ENCODE measurements around the gene OR10Z1.

The OR10Z1 gene, protein sequence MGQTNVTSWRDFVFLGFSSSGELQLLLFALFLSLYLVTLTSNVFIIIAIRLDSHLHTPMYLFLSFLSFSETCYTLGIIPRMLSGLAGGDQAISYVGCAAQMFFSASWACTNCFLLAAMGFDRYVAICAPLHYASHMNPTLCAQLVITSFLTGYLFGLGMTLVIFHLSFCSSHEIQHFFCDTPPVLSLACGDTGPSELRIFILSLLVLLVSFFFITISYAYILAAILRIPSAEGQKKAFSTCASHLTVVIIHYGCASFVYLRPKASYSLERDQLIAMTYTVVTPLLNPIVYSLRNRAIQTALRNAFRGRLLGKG

DNA sequence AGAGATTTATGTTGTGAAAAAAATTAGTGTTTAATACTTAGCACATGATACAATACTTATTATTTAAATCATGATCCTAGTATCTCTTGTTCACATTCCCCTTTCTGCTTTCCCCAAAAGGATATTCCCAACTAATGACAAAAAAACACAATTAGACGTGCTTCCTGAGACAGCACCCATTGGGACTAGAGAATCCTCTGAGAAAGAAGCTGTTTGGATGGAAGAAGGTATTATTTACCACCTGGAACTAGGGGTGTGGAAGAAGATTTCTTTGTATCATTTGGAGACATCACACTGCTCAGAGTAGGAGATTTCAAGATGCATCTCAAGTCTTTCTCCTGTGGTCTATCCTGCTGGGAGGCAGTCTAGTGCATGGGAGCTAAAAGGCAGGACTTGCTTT, at the start of gene OR10Z1:
TSS of gene OR10Z1 (plus strand) at position 301 of the 400 bp plus-strand sequence. CDS start 1,171 bp downstream, outside the sequence.
- no peak for DNase-seq (ENCODE audit: low spot score)

DNA sequence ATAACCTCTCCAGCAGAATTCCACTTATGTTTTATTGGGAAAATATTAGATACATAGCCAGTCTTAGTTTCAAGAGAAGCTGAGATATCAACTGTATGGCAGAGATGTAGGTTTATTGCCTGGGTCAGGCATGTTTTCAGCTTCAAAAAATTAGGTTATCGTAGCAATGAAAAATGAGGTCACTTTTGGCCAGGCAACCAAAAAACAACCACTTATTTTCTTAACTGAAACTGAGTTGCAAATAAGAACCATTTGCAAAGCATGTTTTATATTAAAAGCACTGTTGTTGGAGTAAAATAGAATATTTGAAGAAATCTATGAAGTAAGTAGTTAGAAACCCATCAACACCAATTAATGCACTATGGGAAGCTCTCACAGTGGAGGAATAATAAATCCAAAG, 45.4 kb upstream of the OR10Z1 start:
- DNase-seq (ENCODE audit: low spot score), result no peak

DNA sequence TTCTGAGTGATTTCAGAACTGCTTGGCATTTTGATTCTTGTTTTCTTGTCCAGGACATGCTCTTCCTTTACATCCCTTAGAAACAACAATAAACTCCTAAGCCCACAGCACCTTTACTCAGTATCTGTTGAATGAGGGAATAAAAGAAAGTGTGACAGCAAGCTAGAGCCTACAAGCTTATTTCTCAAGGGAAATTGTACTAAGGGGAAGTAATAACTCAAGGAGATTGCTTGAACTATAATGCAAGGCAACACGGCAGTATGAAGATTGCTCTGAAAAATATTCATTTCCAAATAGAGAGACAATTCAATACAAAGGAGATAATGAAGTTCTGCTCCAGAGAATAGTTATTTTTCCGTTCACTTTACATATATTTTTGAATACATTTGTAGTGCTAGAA, 41.2 kb upstream of the OR10Z1 start:
- no peak for DNase-seq (ENCODE audit: low spot score)

DNA sequence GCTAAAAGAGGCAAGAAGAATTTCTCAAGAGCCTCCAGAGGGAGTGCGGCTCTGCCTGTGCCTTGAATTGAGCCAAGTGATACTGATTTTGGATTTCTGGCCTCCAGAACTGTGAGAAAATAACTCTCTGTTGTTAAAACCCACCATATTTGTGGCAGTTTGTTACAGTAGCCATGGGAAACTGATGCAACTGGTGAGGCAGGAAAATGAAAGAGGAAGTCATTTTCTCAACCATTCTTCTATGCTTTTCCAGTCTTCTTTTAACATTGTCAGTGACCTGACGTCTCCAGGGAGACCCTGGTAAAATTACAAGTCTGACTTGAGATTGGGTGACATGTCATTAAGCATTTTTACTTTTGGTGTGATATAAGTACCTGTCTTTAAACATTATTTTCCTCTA, 40.5 kb upstream of the OR10Z1 start:
- no peak for DNase-seq (ENCODE audit: low spot score)

DNA sequence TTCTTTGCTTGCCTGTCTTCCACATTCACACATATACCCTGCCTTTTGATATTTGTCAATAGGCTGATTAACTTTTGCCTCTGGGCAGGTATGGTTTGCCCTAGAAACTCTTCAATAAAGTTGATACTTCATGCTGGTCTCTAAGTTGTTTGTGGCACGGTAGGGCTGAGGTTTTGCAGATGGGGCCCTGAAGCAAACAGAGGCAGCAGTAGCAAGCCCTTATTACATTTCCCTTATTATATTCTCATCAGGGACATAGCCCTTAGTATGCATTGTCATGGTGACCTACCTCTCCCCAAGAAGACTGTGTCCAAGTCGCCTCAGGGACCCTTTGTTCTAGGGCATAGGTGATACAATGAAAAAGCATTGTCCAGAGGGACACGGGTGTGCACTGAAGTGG, 34.6 kb upstream of the OR10Z1 start, which contains the start of gene OR6P1:
TSS of gene OR6P1 (minus strand) at position 101 of the 400 bp plus-strand sequence. CDS start 6,976 bp downstream, outside the sequence.
- DNase-seq (ENCODE audit: low spot score), result no peak

DNA sequence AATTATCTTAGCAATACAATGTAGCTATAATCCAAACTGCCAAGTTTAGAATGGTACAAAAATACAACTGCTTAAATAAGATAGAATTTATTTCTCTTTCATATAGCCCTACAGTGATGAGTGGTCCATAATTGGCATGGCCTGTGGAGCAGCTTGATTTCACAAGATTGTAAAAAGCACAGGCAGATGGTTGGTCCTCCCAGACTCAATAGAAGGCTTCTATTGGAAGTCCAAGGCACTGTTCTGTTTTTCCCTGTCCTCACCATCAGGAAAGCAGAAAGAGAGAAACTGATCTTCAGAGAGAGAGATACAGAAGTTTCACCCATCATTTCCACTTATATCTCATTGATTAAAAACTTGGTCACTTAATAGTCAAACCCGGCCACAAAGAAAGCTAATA, 32.8 kb upstream of the OR10Z1 start:
- DNase-seq (ENCODE audit: low spot score), result no peak

DNA sequence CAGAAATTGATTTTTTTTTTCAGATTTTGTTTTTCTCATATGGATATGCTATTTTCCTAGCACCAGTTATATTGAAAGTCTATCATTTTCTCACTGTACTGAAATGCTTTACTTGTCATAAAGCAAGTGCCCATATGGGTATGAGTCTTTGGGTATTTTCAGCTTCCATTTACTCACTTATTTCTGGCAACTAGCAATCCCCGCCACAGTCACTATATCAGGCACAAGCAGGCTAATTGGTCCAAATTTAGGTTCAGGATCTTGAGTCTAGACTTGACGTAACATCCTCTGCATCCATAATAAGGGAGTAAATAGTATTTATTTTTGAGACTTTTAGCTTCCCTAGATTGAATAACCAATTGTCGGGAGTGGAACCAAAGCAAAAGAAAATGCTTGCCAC, 27.5 kb upstream of the OR10Z1 start:
- DNase-seq (ENCODE audit: low spot score), result no peak

DNA sequence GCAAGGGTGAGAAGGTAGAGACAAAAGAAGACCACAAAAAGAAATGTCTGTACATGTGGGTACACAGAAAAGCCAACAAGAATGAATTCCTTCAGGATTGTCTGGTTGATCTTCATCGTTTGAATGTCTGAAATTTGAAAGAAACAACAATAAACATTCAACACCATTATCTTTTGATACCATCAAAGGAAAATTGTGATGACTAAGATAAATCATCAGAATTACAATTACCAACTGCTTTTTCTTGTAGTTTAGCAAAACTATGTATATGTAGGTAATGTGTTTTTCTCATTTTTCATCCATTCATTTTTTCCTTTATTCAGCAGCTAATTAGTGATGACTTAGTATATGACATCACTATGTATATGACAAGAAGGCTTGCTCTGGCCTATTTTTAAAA, 25.3 kb upstream of the OR10Z1 start, which contains the start of gene OR10X1:
TSS of gene OR10X1 (minus strand) at position 167 of the 400 bp plus-strand sequence. CDS start at position 167, 0 bp downstream.
- DNase-seq (ENCODE audit: low spot score), result no peak

DNA sequence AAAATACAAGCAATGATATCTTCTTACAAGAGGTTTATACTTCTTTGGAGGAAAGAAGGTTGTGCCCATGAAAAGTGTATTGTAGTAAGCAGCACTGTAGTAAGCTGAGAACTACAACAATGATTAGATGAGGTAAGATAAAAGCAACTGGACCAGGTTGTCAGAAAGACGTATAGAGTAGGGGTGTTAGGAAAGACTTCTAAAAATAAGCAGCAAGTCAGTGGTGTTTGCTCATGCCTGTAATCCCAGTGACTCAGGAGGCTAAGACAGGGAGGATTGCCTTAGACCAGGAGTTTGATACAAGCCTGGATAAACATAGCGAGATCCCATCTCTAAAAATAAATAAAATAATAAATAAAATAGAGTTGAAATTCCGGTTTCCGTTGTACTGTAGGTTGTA, 21.1 kb upstream of the OR10Z1 start:
- DNase-seq (ENCODE audit: low spot score), result no peak

DNA sequence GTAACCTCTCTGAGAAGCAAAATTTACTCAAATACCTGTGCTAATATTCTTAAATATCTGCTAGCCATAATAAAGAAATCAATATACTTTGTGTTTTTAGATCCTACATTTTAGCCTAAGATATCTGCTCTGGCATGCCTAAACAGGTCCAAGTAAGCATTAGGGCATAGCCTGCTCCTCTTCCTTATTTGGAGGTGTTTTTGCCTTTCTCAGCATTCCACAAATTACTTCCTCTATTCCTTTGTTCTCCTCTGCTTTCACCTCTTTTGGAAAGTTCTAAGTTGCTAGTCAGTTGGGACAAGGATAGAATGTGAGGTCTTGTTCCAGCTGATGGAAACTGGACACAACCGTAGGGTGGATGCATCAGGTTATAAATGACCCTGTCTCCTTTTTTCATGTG, 18.1 kb upstream of the OR10Z1 start:
- no peak for DNase-seq (ENCODE audit: low spot score)

DNA sequence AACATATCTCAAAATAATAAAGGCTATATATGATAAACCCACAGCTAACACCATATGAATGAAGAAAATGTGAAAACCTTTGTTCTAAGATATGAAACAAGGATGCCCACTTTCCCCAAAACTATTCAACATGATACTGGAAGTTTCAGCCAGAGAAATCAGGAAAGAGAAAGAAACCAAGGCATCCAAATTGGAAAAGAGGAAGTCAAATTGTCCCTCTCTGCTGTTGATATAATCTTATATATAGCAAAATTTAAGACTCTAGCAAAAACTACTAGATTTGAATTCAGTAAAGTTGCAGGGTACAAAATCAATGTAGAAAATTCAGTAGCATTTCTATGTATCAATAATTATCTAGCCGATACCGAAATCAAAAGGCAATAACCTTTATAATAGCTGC, 4.3 kb upstream of the OR10Z1 start:
- no peak for DNase-seq (ENCODE audit: low spot score)

DNA sequence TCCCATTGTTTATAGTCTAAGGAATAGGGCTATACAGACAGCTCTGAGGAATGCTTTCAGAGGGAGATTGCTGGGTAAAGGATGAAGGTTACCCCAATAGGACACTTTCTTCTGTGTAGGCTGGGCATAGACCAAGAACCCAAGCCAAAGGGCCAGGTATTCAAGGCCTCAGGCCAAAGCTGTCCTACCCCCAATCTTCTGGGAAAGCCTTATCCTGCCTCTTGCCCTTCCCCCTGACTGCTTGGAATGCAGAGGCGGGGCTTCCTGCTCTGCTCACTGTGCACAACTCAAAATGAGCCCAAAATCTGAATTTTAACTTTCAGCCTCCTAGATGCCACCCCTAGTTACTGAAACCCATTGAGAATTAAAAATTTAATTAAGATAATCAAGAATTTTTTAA, 2.2 kb downstream of the OR10Z1 start:
- no peak for DNase-seq (ENCODE audit: low spot score)

DNA sequence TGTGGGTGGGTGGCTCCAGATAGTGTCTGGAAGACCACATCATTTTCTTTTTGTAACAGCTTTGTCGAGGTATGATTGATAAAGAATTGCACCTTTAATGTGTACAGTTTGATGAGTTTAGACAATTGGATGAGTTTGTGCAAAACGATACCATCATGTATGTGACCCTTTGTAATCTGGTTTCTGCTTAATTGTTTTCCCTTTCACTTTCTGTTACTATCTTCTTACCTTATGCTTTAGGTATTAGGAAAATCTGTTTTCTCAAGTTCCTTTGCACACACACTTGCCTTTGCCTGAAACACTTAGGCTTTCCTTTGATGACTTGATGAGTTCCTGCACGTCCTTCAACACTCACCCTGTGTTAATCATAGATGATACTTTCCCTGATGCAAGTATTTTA, 6.8 kb downstream of the OR10Z1 start:
- DNase-seq (ENCODE audit: low spot score), result no peak

DNA sequence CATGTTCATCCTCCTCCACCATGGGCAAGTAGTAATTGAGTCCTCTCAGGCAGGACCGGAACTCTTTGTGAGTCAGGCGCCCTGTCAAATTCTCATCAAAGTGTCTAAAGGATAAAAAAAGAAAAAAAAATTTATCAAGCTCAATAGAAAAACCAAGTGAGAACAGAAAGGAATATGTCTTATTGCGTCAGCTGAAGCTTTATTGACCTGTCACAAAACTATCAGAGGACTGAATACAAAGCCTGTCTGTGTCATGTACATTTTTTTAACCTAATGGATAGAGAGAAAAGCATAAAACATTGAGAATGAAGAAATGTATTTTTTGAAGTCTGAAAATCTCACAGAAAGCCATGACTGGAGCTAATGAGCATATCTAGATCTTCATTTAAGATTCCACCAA, 8.7 kb downstream of the OR10Z1 start:
- no peak for DNase-seq (ENCODE audit: low spot score)

DNA sequence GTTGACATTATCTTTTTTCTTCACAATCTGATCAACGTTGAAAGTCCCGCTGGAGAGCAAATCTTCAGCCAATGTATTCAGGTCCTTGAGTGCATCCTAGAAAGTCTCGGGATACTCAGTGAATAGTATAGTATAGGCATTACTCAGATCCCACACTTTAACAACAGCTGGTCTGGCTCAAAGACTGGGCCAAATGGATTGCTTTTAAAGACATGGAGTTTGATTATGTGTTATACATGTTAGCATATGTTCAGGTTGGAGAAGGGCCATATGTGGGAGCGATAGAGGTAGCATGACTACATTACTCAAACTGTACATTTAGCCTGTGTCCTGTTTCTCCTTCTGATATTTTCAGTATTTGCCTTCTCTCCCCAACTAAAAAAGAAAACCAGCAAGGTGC, 33.1 kb downstream of the OR10Z1 start:
- DNase-seq (ENCODE audit: low spot score), result no peak

DNA sequence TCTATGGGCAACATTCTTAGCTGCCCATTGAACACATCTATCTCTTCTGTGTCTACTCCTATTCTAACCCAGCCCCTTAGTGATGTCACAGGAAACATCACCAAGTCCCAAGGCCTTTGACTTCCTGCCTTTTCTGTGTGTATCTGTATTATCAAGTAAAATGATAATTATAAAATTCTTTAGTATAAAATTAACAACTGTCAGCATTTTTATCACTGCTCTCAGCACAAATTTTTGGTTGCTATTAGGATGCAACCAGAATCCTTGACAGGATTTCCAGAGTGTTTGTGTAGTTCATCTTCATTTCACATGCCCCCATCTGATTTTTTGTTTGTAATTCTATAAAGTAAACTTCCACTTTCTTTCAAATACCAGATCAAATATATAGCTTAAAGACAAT, 33.8 kb downstream of the OR10Z1 start:
- DNase-seq (ENCODE audit: low spot score), result no peak

DNA sequence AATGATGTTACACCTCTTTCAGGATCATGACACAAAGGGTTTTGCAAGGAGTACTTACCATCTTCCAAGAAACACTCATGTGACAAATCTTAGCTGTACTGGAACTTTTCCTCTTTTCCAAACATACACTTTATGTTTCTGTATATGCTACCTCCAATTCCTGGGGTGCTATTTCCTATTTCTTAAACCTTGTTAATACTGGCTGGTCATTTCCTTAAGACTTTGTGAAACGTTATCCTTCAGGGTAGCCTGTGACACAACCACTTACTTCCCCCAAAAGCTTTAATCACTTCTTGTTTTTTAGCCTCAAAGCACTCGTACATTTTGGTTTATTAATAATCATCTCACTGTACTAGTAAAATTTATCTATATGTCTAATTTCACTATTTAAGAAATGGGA, 39.4 kb downstream of the OR10Z1 start:
- no peak for DNase-seq (ENCODE audit: low spot score)

DNA sequence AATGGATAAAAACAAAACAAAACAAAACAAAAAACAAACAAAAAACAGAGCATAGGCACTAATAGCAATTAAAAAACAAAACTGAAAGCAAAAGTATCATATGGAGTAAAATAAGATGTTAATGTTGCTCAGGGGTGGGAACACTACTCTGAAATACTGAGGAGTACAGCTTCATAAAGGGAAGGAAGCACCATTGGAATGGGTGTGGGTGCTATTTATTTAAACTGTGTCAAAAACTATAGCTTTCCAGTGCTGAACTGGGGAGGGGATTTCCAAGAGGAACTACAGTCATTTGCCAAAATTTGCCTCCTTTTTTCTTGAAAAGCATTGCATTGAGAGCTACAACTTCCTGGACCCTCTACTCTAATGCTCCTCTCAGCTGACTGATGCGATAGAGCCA, 41.4 kb downstream of the OR10Z1 start:
- no peak for DNase-seq (ENCODE audit: low spot score)

DNA sequence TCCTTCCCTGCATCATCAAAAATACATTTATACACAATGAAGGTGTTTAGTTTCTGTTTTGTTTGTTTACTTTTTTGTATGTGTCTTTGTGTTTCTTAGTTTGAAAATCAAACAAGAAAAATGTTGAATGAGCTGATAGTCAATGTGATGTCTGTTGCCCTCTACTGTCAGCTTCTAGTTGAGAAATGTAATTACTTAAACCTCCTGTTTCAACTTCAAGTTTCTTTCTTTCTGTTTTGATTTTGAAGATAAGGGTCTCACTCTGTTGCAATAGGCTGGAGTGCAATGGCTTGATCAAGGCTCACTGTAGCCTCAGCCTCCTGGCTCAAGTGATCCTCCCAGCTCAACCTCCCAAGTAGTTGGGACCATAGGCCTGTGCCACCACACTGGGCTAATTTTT, 44.0 kb downstream of the OR10Z1 start:
- no peak for DNase-seq (ENCODE audit: low spot score)

DNA sequence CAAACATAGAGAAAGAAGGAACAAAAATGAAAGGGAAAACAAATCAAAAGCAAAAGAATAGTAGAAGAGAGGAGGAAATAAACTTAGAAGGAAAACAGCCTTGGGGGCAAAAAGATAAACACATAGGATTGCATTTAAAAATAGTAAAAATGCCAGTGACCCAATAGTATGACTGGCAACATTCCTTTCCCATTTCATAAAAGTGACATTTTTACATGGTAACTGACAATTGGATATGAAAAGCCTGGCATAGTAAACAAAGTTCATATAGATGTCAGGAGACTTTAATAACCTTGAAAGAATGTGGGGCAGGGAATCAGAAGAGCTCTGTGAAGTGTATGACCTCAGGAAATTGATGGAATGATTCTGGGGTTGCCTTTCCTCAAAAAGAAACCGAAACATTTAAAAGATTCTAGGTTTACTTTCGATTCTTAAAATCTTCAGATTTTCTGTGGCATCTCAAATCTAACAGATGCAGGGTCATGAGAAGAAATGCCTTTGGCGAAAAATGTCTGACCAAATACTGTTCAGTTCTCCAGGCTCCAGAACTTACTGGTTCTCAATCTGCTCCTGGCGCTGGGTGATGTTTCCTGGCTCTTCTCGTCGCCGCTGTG, 47.8 kb downstream of the OR10Z1 start:
- no peak for DNase-seq (ENCODE audit: low spot score)

DNA sequence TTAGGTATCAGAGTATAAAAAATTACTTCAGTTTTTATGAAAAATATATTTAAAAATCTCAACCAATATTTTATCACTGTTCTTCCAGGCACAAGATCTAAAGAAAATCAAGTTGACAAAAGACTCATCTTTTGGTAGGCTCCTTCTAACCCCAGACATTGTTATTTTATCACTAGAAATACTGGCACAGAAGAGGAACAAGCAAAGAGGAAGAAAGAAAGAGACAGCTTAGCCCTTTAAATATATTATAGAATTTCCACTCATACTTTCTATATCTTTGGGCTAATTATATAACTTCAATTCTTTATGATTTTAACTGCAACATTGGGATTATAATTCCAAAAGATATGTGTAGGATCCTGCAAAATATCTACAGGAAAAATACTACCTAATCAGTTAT, 49.0 kb downstream of the OR10Z1 start:
- no peak for DNase-seq (ENCODE audit: low spot score)

DNA sequence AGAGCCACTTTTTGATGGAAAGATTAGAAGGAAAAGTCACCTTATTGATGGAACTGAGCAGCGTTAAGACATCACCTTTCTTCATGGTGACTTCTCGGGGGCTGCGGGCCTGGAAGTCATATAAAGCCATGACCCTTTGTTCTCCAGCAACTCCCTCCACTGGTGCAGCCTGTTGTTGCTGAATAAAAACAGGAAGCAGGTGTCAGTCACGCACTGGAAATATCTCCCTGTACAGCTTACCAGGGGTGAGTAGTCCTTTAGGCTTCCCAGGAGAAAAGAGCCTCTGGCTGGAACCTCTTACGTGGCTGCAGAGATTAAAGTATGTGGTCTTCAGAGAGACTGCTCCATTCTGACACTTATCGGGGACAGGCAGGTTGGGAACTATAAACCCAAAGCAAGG, 49.5 kb downstream of the OR10Z1 start:
- DNase-seq (ENCODE audit: low spot score), result peak; percentile 2

All from kidney capillary endothelial cell (primary cell).